HFF-Myc (cell line): Measurements from ENCODE around the gene SLC16A7.
"Not testable (repeated sequence)": the region's sequence is repeated elsewhere in the genome, so short reads cannot be mapped to it uniquely, and the experiment has no call there.

Experiments
- DNase-seq: peaks from one replicate; pipeline ENCODE4 v3.0.0-alpha.2; 2011; ENCODE audit warnings: low read depth; ENCODE audit errors: extremely low read depth
- H3K4me3 ChIP-seq: replicated peaks from 2 replicates; pipeline ENCODE4 v1.5.1; 2011; ENCODE audit warnings: low read depth, mild to moderate bottlenecking, control low read depth, low read length
- CTCF ChIP-seq: IDR thresholded peaks from 2 replicates; pipeline ENCODE4 v1.5.1; 2012; ENCODE audit warnings: mild to moderate bottlenecking, low read depth, low read length, control low read depth; ENCODE audit errors: missing control alignments

The SLC16A7 gene

GRCh38 chr12:59597385-59597781, 1.6 kb downstream of the SLC16A7 start:
- peak overlapping the region; percentile 57 for H3K4me3 ChIP-seq
- TF ChIP-seq CTCF = no peak
- peak; percentile 86 for DNase-seq

DNA sequence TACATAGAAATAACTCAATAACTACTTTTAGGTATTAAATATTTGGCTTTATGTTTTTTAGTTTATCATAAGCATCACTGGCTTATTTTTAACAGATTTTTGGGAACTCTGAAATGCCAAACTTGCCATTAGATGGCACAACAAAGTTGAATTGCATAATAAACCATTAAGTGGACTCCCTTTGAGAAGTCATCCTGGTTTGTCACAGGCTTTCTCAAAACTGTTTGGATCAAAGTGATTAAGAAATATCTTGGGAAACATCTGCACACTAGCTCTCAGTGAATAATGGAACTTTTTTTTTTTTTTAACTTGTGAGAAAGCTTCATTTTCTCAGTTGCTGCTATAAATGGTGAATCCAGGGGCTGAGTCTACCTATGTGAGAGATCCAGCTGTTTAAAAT, 4.3 kb downstream of the SLC16A7 start:
- TF ChIP-seq CTCF = no peak
- DNase-seq = no peak

GRCh38 chr12:59603754-59604153, 7.9 kb downstream of the SLC16A7 start:
- no peak for DNase-seq
- no peak overlapping the region for H3K4me3 ChIP-seq
- no peak for TF ChIP-seq CTCF

More for the DNA sequence above, 4.3 kb downstream of the SLC16A7 start:
- H3K4me3 ChIP-seq = no peak overlapping the region

DNA sequence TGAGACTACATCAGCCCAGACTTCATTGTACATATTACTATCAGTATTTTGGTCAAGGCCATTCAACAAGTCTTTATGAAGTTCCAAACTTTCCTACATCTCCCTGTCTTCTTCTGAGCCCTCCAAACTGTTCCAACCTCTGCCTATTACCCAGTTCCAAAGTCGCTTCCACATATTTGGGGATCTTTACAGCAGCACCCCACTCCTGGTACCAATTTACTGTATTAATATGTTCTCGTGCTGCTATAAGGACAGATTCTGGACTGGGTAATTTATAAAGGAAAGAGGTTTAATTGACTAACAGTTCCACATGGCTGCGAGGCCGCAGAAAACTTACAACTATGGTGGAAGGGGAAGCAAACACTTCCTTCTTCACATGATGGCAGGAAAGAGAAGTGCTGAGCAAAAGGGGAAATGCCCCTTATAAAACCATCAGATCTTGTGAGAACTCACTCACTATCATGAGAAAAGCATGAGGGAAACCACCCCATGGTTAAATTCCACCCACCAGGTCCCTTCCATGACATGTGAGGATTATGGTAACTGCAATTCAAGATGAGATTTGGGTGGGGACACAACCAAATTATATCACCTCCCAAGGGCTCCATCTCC, 17.1 kb downstream of the SLC16A7 start:
- DNase-seq, H3K4me3 ChIP-seq: not testable (repeated sequence)

DNA sequence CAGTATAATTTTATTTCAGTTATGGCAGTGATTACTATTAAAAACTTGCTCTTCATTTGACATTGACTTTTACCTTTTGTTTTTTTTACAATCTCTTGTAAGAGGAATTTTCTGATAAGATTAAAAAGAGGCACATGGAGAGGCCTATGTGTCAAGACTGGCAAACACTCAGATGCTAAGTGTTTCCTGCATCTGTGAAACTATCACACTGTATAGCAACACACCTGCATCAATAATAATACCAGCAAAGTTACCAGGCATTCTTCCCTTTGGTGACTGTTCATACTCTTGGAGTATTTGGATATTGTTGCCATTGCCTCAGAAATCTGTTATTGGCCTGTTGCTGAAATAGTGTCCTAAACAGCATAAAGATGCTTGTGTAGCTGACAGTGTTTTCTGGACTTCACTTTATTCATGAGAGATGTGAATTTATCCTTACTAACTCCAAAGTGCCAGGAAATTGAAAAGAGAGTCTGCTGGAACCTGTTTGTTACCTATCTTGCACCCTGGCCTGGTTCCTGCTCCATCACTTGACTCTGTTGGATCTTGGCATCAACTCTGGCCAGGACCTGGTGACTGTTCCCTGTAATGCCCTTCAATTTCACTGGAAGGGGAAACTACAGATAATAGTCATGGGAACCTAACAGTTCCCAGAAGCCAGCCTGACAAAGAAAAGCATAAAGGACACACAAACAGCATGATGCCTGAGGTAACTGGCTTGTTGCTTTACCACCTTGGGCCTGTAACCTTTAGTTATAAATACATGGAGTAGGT, 19.8 kb downstream of the SLC16A7 start:
- DNase-seq = no peak
- no peak overlapping the region for H3K4me3 ChIP-seq
- no peak for TF ChIP-seq CTCF

DNA sequence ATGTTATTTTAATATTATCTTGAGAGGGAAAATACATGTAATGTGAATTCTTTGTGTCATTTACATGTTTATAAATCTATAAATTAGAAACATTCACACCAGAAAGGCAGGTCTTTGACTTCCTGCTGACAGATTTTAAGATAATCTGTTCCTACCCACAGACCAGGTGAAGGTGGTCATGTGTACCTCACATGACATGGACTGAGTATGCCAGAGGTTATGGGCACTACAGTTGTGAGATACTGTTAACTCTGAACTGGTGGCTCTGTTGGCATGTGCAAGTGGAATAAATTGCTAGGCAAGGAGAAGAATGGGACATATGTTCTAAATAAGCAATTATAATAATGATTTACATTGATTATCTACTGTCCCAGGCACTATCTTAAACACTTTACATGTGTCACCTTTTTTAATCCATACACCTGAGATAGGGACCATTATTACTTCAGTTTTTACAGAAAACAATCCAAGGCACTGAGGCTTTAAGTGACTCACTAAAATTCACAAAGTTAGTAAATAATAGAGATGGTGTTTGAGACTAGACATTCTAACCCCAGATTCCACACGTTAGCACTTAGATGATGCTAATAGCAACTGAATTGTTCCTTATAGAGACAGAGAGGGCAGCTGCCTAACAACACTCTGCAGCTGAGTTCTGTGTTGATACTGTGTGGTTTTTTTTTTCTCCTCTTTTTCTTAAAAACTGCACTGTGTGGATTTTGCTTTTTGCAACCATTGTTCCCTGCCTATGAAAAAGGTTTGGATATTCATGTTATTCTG, 23.8 kb downstream of the SLC16A7 start:
- DNase-seq = no peak
- H3K4me3 ChIP-seq = no peak overlapping the region
- TF ChIP-seq CTCF = no peak

- no peak for DNase-seq
- H3K4me3 ChIP-seq = no peak overlapping the region
- no peak for TF ChIP-seq CTCF
Observed at GRCh38 chr12:59620326-59620725, 24.5 kb downstream of the SLC16A7 start.
